ENCODE measurements around the gene DHFR. TPM values are rescaled to one million over a fixed set of nuclear protein-coding genes. Genes with fewer than 3 reads are reported as not detected.

The DHFR gene
- total RNA-seq, 1 experiment from 2014 or later = 125 TPM

DNA sequence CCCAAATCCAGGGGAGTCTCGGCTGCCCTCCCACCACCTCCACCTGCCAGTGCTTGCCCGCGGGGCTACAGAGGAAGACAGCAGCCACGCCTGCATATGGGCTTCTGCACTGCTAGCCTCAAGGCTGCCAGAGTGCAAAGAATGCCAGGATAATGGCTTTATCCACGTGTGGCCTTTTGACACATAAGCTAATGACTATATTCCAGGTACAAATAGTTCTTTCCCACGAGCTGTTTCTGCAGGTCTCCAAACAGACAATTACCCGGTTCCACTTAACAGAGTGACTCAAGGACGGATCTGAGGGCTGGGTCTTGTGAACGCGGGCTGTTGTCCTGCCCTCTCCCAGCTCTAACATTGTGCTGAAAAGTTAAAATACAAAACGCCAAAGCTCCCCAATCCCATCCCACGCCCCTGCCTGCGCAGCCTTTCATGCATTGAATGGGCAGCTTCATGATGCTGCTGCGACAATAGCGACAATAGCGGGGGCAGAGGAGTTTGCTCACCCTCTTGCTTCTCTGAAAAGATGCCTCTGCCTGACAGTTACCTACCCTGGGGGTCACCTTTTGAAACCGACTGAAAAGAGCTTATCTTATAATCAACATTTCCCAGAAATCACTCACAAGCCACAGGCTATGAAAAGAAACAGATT lies 39.4 kb downstream of the DHFR start:
- no TSS peak for BruUV-seq (replicated peaks)

DNA sequence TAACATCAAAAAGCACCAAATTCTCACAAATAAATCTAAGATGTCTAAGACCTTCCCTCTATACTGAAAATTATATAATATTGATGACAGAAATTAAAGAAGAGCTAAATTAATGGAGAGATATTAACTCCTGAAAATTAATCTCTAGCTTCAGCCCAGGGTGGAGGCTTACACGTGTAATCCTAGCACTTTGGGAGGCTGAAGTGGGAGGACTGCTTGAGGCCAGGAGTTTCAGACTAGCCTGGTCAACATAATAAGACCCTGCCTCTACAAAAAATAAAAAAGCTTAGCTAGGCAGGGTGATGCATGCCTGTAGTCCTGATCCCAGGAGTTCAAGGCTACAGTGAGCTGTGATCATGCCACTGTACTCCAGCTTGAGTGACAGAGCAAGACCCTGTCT lies 45.1 kb downstream of the DHFR start:
- POLR2A ChIA-PET (ENCODE audit: low non-redundant PET) = no interaction called here
- Histone ChIP-seq H3K36me3 (ENCODE audit: insufficient read depth, low read length, poor library complexity, severe bottlenecking) (no peaks in the 10 kb centered on the region), H3K4me3 (ENCODE audit: low read depth, low read length, poor library complexity, severe bottlenecking) (no peak overlapping the region), H3K4me1 (ENCODE audit: insufficient read depth, low read length, poor library complexity, severe bottlenecking) (no peaks in the 10 kb centered on the region), H3K9me3 (ENCODE audit: low read depth, low read length, poor library complexity, severe bottlenecking) (no peaks in the 10 kb centered on the region), H3K27ac (ENCODE audit: low read depth, low read length, poor library complexity, severe bottlenecking) (no peak overlapping the region), H3K27me3 (replicated peaks; ENCODE audit: insufficient read depth, low read depth, low read length, poor library complexity) (no peaks in the 10 kb centered on the region)
- no peak for DNase-seq (ENCODE audit: low spot score)
- BruUV-seq (replicated peaks) = no TSS peak
- intact Hi-C loops (cut with micrococcal nuclease; ENCODE audit: unreplicated experiment) = no loop called here
- TF ChIP-seq, protein P1, sequence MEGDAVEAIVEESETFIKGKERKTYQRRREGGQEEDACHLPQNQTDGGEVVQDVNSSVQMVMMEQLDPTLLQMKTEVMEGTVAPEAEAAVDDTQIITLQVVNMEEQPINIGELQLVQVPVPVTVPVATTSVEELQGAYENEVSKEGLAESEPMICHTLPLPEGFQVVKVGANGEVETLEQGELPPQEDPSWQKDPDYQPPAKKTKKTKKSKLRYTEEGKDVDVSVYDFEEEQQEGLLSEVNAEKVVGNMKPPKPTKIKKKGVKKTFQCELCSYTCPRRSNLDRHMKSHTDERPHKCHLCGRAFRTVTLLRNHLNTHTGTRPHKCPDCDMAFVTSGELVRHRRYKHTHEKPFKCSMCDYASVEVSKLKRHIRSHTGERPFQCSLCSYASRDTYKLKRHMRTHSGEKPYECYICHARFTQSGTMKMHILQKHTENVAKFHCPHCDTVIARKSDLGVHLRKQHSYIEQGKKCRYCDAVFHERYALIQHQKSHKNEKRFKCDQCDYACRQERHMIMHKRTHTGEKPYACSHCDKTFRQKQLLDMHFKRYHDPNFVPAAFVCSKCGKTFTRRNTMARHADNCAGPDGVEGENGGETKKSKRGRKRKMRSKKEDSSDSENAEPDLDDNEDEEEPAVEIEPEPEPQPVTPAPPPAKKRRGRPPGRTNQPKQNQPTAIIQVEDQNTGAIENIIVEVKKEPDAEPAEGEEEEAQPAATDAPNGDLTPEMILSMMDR (conservative IDR thresholded peaks at IDR 0.05; ENCODE audit: low read depth, low read length) = no peak
- no peak for TF ChIP-seq EZH2 (IDR thresholded peaks at IDR 0.05; ENCODE audit: borderline replicate concordance, low read depth, low read length, poor library complexity, severe bottlenecking)
- CTCF ChIA-PET = no interaction called here

More for the DNA sequence above, 39.4 kb downstream of the DHFR start:
- no peak for DNase-seq (ENCODE audit: low spot score)
- TF ChIP-seq, protein P1 (conservative IDR thresholded peaks at IDR 0.05; ENCODE audit: low read depth, low read length) = no peak
- no peak for TF ChIP-seq EZH2 (IDR thresholded peaks at IDR 0.05; ENCODE audit: borderline replicate concordance, low read depth, low read length, poor library complexity, severe bottlenecking)
- no peak overlapping the region for H3K4me3 ChIP-seq (ENCODE audit: low read depth, low read length, poor library complexity, severe bottlenecking)
- H3K4me1 ChIP-seq (ENCODE audit: insufficient read depth, low read length, poor library complexity, severe bottlenecking) = no peaks in the 10 kb centered on the region
- no peaks in the 10 kb centered on the region for H3K27me3 ChIP-seq (replicated peaks; ENCODE audit: insufficient read depth, low read depth, low read length, poor library complexity)
- ChIA-PET POLR2A (ENCODE audit: low non-redundant PET) (no interaction called here), CTCF (no interaction called here)
- intact Hi-C loops (cut with micrococcal nuclease; ENCODE audit: unreplicated experiment) = no loop called here
- no peaks in the 10 kb centered on the region for H3K36me3 ChIP-seq (ENCODE audit: insufficient read depth, low read length, poor library complexity, severe bottlenecking)
- no peak overlapping the region for H3K27ac ChIP-seq (ENCODE audit: low read depth, low read length, poor library complexity, severe bottlenecking)
- H3K9me3 ChIP-seq (ENCODE audit: low read depth, low read length, poor library complexity, severe bottlenecking) = no peaks in the 10 kb centered on the region

DNA sequence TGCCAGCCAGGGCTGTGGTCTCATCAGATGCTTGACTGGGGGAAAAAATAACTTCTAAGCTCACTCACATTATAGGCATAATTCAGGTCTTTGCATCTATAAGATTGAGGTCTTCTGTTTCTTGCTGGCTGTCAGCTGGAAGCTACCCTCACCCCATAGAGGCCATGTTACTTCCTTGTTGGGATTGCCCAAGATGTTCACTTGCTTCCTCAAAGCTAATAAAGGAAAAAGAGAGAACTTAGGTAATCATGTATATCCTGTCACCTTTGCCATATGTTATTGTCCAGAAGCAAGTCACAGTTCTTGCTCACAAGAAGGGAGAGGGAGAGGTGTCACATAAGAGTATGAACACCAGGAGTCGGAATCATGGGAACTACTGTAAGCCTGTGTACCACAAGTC lies 46.1 kb downstream of the DHFR start:
- no peaks in the 10 kb centered on the region for H3K36me3 ChIP-seq (ENCODE audit: insufficient read depth, low read length, poor library complexity, severe bottlenecking)
- no peak for DNase-seq (ENCODE audit: low spot score)
- CTCF ChIA-PET = no interaction called here
- POLR2A ChIA-PET (ENCODE audit: low non-redundant PET) = no interaction called here
- H3K4me3 ChIP-seq (ENCODE audit: low read depth, low read length, poor library complexity, severe bottlenecking) = no peak overlapping the region
- intact Hi-C loops (cut with micrococcal nuclease; ENCODE audit: unreplicated experiment) = no loop called here
- TF ChIP-seq, protein P1 (conservative IDR thresholded peaks at IDR 0.05; ENCODE audit: low read depth, low read length) = no peak
- TF ChIP-seq EZH2 (IDR thresholded peaks at IDR 0.05; ENCODE audit: borderline replicate concordance, low read depth, low read length, poor library complexity, severe bottlenecking) = no peak
- no peaks in the 10 kb centered on the region for H3K4me1 ChIP-seq (ENCODE audit: insufficient read depth, low read length, poor library complexity, severe bottlenecking)
- no TSS peak for BruUV-seq (replicated peaks)
- no peaks in the 10 kb centered on the region for H3K27me3 ChIP-seq (replicated peaks; ENCODE audit: insufficient read depth, low read depth, low read length, poor library complexity)
- no peak overlapping the region for H3K27ac ChIP-seq (ENCODE audit: low read depth, low read length, poor library complexity, severe bottlenecking)
- H3K9me3 ChIP-seq (ENCODE audit: low read depth, low read length, poor library complexity, severe bottlenecking) = no peaks in the 10 kb centered on the region

Data from A673 (cell line).